ENCODE data around the gene TEX2. TPM values are rescaled to one million over a fixed set of nuclear protein-coding genes. Genes with fewer than 3 reads are reported as not detected.

The TEX2 gene
- total RNA-seq, 6 experiments from 2014 or later: 29.1 to 46.6 (median 33.7) TPM

DNA sequence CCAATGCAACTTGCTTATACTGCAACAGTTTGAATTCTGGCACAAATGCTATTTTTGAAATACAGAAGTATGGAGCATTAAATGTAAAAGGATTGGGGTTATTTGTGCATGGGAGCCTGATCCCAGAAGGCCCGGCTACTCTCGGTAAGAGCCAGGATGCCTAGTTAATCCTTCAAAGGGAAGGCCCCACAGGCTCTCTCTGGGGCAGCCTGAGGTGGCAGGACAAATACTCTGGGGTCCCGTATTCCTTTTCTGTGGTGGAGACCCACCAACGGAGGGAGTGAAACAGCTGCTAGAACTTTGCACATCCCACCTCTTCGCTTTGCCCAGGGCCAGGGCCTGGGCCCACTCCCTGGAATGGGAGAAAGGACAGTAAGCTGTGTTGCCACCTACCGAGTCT lies 163.5 kb downstream of the TEX2 start:
- H3K9me3 ChIP-seq: no peaks in the 10 kb centered on the region
- ATAC-seq (peak in 2 of 4 donors; percentile 15 to 35), DNase-seq (peak in 1 of 3 donors; percentile 32)
- H3K36me3 ChIP-seq: peaks cover 0 to 28% (median 1%) of the 10 kb centered on the region in 4 donors
- WGBS (ENCODE audit: insufficient coverage, low coverage, low lambda C conversion rate, missing lambda C conversion rate): 95% methylated on average over 3 of the region's 6 CpGs
- no peak overlapping the region for H3K4me3 ChIP-seq
- intact Hi-C loops (cut with DNase I): no loop called here
- H3K4me1 ChIP-seq: peaks cover 0 to 16% (median under 1%) of the 10 kb centered on the region in 4 donors
- H3K27ac ChIP-seq: peak overlapping the region in 1 of 3 donors; percentile 72
- TF ChIP-seq, protein P1, sequence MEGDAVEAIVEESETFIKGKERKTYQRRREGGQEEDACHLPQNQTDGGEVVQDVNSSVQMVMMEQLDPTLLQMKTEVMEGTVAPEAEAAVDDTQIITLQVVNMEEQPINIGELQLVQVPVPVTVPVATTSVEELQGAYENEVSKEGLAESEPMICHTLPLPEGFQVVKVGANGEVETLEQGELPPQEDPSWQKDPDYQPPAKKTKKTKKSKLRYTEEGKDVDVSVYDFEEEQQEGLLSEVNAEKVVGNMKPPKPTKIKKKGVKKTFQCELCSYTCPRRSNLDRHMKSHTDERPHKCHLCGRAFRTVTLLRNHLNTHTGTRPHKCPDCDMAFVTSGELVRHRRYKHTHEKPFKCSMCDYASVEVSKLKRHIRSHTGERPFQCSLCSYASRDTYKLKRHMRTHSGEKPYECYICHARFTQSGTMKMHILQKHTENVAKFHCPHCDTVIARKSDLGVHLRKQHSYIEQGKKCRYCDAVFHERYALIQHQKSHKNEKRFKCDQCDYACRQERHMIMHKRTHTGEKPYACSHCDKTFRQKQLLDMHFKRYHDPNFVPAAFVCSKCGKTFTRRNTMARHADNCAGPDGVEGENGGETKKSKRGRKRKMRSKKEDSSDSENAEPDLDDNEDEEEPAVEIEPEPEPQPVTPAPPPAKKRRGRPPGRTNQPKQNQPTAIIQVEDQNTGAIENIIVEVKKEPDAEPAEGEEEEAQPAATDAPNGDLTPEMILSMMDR (IDR thresholded peaks at IDR 0.05): no peak
- TF ChIP-seq POLR2A (IDR thresholded peaks at IDR 0.05): no peak
- no peaks in the 10 kb centered on the region for H3K27me3 ChIP-seq

Small RNA genes lying within 50 kb of the gene (small RNA-seq; reads per million reads assigned to genes)
- 275,298 to 326,726 reads per million in 2 experiments for gene SNORD104

Other genes with a start within 250 kb of the TEX2 start
- 10 to 100 TPM in 3 of 6 experiments, 1 to 10 TPM in 3; 5.5 to 16.1 (median 8.6) TPM for gene ICAM2, start 242.6 kb downstream of the TEX2 start, total RNA-seq
- gene ERN1, start 133.1 kb downstream of the TEX2 start, total RNA-seq: 10 to 100 TPM; 22.7 to 47.6 (median 28.7) TPM
- gene PECAM1, start 127.6 kb upstream of the TEX2 start, total RNA-seq: 10 to 100 TPM; 15.9 to 32.9 (median 19.1) TPM
- 1 to 10 TPM in 4 of 6 experiments, under 1 TPM in 2; 0.57 to 3.0 (median 1.9) TPM for gene MILR1, start 185.9 kb upstream of the TEX2 start, total RNA-seq
- 1 to 10 TPM; 2.9 to 9.2 (median 5.5) TPM for gene POLG2, start 233.8 kb upstream of the TEX2 start, total RNA-seq
- gene DDX5, start 243.0 kb upstream of the TEX2 start, total RNA-seq: 100 to 1,000 TPM; 218 to 431 (median 344) TPM
- gene CEP95, start 243.7 kb upstream of the TEX2 start, total RNA-seq: 10 to 100 TPM; 11.0 to 27.6 (median 14.0) TPM